Activated naive CD4-positive, alpha-beta T cell treated with anti-CD3 and anti-CD28 coated beads for 36 hours (primary cell): ENCODE results near the gene PPP1R13B. TPM values are rescaled to one million over a fixed set of nuclear protein-coding genes. Genes with fewer than 3 reads are reported as not detected.
"Not testable (repeated sequence)": the region's sequence is repeated elsewhere in the genome, so short reads cannot be mapped to it uniquely, and the experiment has no call there.

Source experiments
- CTCF ChIA-PET: fragments of 350-600 bp; sonication (Branson Sonifier 250); formaldehyde crosslinking; loops from one replicate; lab custom pipeline; 2021; ENCODE audit warnings: antibody characterized with exemption; lab: Charles Lee
- DNase-seq: peaks from one replicate; pipeline ENCODE4 v3.0.0-alpha.2; 2020
- H3K27ac Mint-ChIP-seq: one replicate; pipeline ENCODE4 v1.8.0; 2021; ENCODE audit warnings: mild to moderate bottlenecking, mixed read lengths
- H3K27me3 Mint-ChIP-seq: one replicate; pipeline ENCODE4 v1.8.0; 2021; ENCODE audit warnings: low read depth, mixed read lengths
- H3K36me3 Mint-ChIP-seq: one replicate; pipeline ENCODE4 v1.8.0; 2021; ENCODE audit warnings: low read depth, mixed read lengths
- H3K4me1 Mint-ChIP-seq: one replicate; pipeline ENCODE4 v1.8.0; 2021; ENCODE audit warnings: low read depth, mixed read lengths
- H3K4me3 Mint-ChIP-seq: one replicate; pipeline ENCODE4 v1.8.0; 2021; ENCODE audit warnings: mild to moderate bottlenecking, moderate library complexity, mixed read lengths
- H3K9me3 Mint-ChIP-seq: one replicate; pipeline ENCODE4 v1.8.0; 2021; ENCODE audit warnings: mixed read lengths
- intact Hi-C: fragments of 100-400 bp; cut with micrococcal nuclease; formaldehyde crosslinking; loops from one replicate; pipeline ENCODE4 v1.15.1; 2023
- total RNA-seq, 2 experiments: library from RNA; stranded (reverse); gene quantifications; one replicate each; pipeline ENCODE4 v1.2.3, GENCODE V29; 2021

Gene PPP1R13B
- total RNA-seq, 2 experiments from 2014 or later: 8.0 to 8.6 TPM

DNA sequence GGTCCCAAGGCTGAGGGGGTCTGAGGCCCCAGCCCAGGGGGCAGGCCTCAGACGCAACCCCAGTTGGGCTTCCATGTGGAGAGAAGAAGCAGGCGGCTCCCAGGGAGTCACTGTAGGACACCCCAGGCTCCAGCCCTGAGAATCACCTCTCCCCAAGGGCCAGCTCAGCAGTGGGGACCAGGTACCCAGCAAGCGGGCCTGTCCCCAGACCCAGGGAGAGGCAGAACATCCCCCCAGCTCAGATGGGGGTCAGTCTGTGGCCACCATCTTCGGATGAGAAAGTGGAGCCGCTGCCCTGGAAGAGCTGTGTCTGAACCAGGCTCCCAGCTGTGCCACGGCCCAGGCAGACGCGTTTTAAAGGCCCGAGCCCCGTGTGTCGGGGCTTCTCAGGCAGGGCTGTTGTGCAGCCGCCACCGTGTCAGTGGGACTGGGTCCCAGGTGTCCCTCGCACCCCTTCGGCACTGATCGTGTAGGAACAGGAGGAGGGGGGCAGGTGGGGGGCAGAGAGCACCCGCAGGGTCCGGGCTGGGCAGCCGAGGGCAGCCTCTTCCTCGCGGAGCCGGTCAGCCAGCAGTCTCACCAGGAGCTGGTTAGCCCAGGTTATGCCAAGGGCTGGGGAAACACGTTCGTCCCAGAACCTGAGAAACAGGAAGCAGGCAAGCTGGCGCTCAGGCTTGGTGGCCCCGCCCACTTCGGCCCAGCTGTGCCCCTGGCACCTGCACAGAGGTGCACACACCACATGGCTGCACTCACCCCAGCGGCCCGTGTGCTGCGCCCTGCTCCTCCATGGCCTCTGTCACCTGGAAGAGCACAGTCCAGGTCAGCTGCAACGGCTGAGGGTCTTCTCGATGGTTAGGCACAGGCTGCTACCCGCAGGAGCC, 148.8 kb downstream of the PPP1R13B start:
- no peak overlapping the region for H3K27ac Mint-ChIP-seq
- CTCF ChIA-PET: no interaction called here
- intact Hi-C loops: no loop called here

GRCh38 chr14:103697603-103698379, 149.6 kb downstream of the PPP1R13B start:
- CTCF ChIA-PET: no interaction called here
- intact Hi-C loops: no loop called here
- no peak for DNase-seq
- Mint-ChIP-seq H3K36me3 (peaks cover 8% of the 10 kb centered on the region), H3K27me3 (no peaks in the 10 kb centered on the region), H3K4me3 (no peak overlapping the region), H3K27ac (no peak overlapping the region), H3K4me1 (no peaks in the 10 kb centered on the region), H3K9me3 (no peaks in the 10 kb centered on the region)

More for the DNA sequence above, 148.8 kb downstream of the PPP1R13B start:
- Mint-ChIP-seq H3K9me3 (no peaks in the 10 kb centered on the region), H3K36me3 (peaks cover 9% of the 10 kb centered on the region), H3K27me3 (no peaks in the 10 kb centered on the region), H3K4me1 (no peaks in the 10 kb centered on the region), H3K4me3 (no peak overlapping the region)
- DNase-seq: no peak

- Mint-ChIP-seq H3K27me3 (no peaks in the 10 kb centered on the region), H3K4me3 (no peak overlapping the region), H3K27ac (no peak overlapping the region), H3K9me3 (no peaks in the 10 kb centered on the region), H3K36me3 (peaks cover 6% of the 10 kb centered on the region), H3K4me1 (no peaks in the 10 kb centered on the region)
- intact Hi-C loops: no loop called here
- CTCF ChIA-PET: no interaction called here
- no peak for DNase-seq
Measured at GRCh38 chr14:103697206-103697602, 150.2 kb downstream of the PPP1R13B start.

GRCh38 chr14:103696466-103697071, 150.8 kb downstream of the PPP1R13B start:
- Mint-ChIP-seq H3K9me3 (no peaks in the 10 kb centered on the region), H3K27me3 (no peaks in the 10 kb centered on the region), H3K4me3 (no peak overlapping the region), H3K27ac (no peak overlapping the region), H3K36me3 (peaks cover 3% of the 10 kb centered on the region), H3K4me1 (no peaks in the 10 kb centered on the region)
- intact Hi-C loops: no loop called here
- no peak for DNase-seq
- CTCF ChIA-PET: no interaction called here

DNA sequence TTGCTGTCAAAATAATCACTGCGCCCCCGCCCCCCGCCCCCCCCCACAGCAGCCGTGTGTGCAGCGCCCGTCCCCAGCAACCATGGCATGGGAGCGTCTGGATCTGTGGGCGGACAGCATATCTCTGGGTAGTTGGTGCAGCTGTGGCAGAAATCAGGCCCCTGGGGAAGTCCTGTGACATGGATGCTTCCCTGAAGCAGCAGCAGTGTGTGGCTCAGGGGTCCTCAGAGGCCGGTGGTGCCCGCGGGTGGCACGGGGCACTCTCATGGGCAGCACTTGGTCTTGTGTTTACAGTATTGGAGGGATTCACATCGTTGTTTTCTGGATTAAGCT, 151.3 kb downstream of the PPP1R13B start:
- H3K9me3 Mint-ChIP-seq: no peaks in the 10 kb centered on the region
- H3K27ac Mint-ChIP-seq: no peak overlapping the region
- peaks cover 1% of the 10 kb centered on the region for H3K36me3 Mint-ChIP-seq
- intact Hi-C loops: no loop called here
- H3K27me3 Mint-ChIP-seq: no peaks in the 10 kb centered on the region
- no peaks in the 10 kb centered on the region for H3K4me1 Mint-ChIP-seq
- DNase-seq: peak; percentile 2
- no peak overlapping the region for H3K4me3 Mint-ChIP-seq
- CTCF ChIA-PET: interaction anchor here (1.3 kb wide), 1 partner anchor 9 kb away, joined by 4 read pairs; no protein-coding TSS in a partner anchor

DNA sequence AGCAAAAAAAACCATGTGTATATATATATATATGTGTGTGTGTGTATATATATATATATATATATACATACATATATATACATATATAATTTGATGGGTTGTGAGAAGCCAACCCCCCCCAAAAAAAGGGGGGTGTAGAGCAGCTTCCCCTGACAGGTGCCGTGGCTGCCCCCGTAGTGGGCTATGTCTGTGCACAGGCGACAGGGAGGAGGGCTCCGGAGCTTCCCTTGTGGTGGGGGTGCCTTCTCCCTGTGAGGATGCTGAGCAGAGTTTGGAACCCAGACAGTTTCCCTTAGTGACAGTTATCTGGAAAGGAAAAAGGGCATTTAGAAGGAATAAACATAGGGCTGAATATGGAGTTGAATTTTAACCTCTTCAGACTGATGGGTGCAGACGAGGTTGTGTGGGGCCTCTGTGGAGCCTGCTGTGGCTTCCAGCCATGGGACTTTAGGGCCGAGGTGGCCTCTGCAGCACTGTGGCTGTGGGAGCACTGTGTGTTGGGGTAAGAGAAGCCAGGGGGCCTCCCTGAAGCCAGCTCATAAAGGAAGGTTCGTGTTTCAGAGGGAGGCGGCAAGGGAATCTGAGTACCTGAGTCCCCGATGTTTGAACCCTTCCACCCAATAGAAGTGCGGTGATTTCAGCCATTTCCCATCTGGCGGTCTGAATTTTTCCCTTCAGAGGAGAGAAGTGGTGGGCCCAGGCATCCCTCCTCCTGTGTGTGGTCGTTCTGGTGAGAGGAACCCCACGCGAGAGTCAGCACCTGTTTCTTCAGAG, 151.9 kb downstream of the PPP1R13B start:
- no peaks in the 10 kb centered on the region for H3K9me3 Mint-ChIP-seq
- DNase-seq: peak; percentile 1
- no peaks in the 10 kb centered on the region for H3K27me3 Mint-ChIP-seq
- H3K4me3 Mint-ChIP-seq: no peak overlapping the region
- CTCF ChIA-PET: interaction anchor here (0.7 to 1.3 kb wide), 3 partner anchors 9 to 124 kb away, joined by 3 to 4 read pairs (median 4); no protein-coding TSS in a partner anchor
- H3K27ac Mint-ChIP-seq: no peak overlapping the region
- no peaks in the 10 kb centered on the region for H3K4me1 Mint-ChIP-seq
- H3K36me3 Mint-ChIP-seq: peaks cover 1% of the 10 kb centered on the region
- intact Hi-C loops: no loop called here

DNA sequence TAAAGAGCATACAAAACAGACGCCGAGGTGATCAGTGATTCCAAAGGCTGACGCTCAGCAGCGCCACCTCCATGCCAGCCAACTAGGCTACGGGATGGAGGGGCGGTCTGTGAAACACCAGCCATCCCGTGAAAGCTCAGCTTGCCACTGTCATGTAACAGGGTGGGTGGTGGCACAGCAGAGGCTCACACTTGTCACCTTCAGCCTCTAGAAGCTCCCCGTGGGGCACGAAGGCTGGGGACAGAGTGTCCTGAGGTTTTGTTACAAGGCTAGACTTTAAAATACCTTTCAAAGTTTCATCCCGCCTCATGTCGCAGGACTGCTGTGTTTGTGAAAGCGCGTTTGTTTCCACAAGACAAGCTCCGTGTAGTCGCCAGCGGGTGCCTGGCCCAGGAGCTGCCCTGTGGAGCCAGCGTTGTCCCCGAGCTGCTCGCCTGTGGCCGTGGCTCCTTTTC, 152.8 kb downstream of the PPP1R13B start:
- Mint-ChIP-seq H3K4me3 (no peak overlapping the region), H3K36me3 (peaks cover 1% of the 10 kb centered on the region), H3K4me1 (peaks cover under 1% of the 10 kb centered on the region), H3K27ac (no peak overlapping the region), H3K9me3 (no peaks in the 10 kb centered on the region), H3K27me3 (no peaks in the 10 kb centered on the region)
- no peak for DNase-seq
- CTCF ChIA-PET: interaction anchor here (0.6 to 1.3 kb wide), 4 partner anchors 8 to 123 kb away, joined by 3 to 4 read pairs (median 4); no protein-coding TSS in a partner anchor
- intact Hi-C loops: no loop called here

DNA sequence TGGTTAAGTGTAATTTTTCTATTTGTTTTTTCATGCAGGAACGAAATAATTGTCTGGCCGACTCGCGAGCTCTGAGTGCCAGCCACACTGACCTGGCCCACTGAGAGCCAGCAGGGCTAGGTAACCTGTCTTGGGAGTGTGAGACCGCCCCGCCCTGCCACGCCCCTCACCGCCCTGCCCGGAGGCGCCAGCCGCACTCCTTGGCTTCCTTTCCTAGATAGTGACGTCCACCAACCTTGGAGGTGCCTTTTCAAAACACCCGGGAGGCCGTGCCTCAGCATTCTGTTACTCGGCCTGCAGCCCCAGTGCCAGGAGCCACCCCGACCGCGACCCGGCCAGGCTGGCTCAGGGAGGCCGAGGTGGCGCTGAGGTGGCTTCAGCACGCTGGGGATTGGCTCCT, 153.9 kb downstream of the PPP1R13B start:
- intact Hi-C loops: no loop called here
- Mint-ChIP-seq H3K4me1 (peaks cover 2% of the 10 kb centered on the region), H3K36me3 (peaks cover 1% of the 10 kb centered on the region), H3K9me3 (no peaks in the 10 kb centered on the region), H3K27me3 (no peaks in the 10 kb centered on the region), H3K27ac (no peak overlapping the region), H3K4me3 (no peak overlapping the region)
- DNase-seq: no peak
- CTCF ChIA-PET: interaction anchor here (1.1 kb wide), 1 partner anchor 14 kb away, joined by 3 read pairs; no protein-coding TSS in a partner anchor

DNA sequence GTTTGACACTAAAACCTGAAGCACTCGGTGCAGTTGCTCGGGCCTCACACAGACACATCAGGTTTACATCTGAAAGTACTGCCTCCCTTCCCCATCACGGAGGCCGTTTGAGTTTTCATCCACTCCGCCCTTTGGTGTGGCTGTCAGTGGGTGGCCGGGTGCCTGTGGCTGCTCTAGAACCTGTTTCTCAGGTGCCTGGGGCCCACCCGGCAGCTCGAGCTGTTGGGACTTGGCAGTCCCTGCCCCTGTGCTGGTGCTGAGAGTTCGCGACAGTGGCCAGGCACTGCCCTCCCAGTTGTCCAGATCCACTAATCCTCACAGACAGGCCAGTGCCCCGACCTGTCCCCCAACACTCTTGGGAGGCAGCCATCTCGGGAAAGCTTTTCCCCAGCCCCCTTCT, 154.5 kb downstream of the PPP1R13B start:
- CTCF ChIA-PET: interaction anchor here (1.1 kb wide), 1 partner anchor 13 kb away, joined by 3 read pairs; no protein-coding TSS in a partner anchor
- H3K27me3 Mint-ChIP-seq: no peaks in the 10 kb centered on the region

GRCh38 chr14:103692159-103692558, 155.2 kb downstream of the PPP1R13B start:
- H3K36me3 Mint-ChIP-seq: peaks cover 2% of the 10 kb centered on the region
- H3K4me1 Mint-ChIP-seq: peaks cover 2% of the 10 kb centered on the region
- H3K4me3 Mint-ChIP-seq: no peak overlapping the region
- H3K27ac Mint-ChIP-seq: no peak overlapping the region
- DNase-seq: no peak
- H3K9me3 Mint-ChIP-seq: no peaks in the 10 kb centered on the region
- intact Hi-C loops: no loop called here
- CTCF ChIA-PET: no interaction called here
- no peaks in the 10 kb centered on the region for H3K27me3 Mint-ChIP-seq

More for the DNA sequence above, 154.5 kb downstream of the PPP1R13B start:
- H3K9me3 Mint-ChIP-seq: no peaks in the 10 kb centered on the region
- no peak overlapping the region for H3K27ac Mint-ChIP-seq
- no peak for DNase-seq
- intact Hi-C loops: no loop called here
- no peak overlapping the region for H3K4me3 Mint-ChIP-seq
- H3K36me3 Mint-ChIP-seq: peaks cover 1% of the 10 kb centered on the region
- H3K4me1 Mint-ChIP-seq: peaks cover 2% of the 10 kb centered on the region

- H3K36me3 Mint-ChIP-seq, DNase-seq, intact Hi-C loops, H3K9me3 Mint-ChIP-seq, H3K27me3 Mint-ChIP-seq, H3K4me3 Mint-ChIP-seq, H3K27ac Mint-ChIP-seq, CTCF ChIA-PET, H3K4me1 Mint-ChIP-seq: not testable (repeated sequence)
Measured at GRCh38 chr14:103691655-103692054, 155.7 kb downstream of the PPP1R13B start.
